HEK293 (cell line): ENCODE results near the gene ATF6.

Experiments
- BCL11A ChIP-seq: fragments of 450-650 bp; formaldehyde crosslinking; IDR thresholded peaks from 2 replicates; pipeline ENCODE4 v1.5.1; 2016; ENCODE audit warnings: low read depth, missing biosample characterization, missing genetic modification characterization
- CTCF ChIP-seq: fragments of 450-650 bp; formaldehyde crosslinking; IDR thresholded peaks from 2 replicates; pipeline ENCODE4 v1.5.1; 2016; ENCODE audit warnings: missing biosample characterization, missing genetic modification characterization
- OVOL3 ChIP-seq: fragments of 450-650 bp; formaldehyde crosslinking; IDR thresholded peaks from 2 replicates; pipeline ENCODE4 v1.5.1; 2016; ENCODE audit warnings: missing biosample characterization, missing genetic modification characterization
- RBAK ChIP-seq: fragments of 450-650 bp; formaldehyde crosslinking; IDR thresholded peaks from 2 replicates; pipeline ENCODE4 v1.5.1; 2016; ENCODE audit warnings: missing biosample characterization, missing genetic modification characterization
- SETDB1 ChIP-seq: IDR thresholded peaks from one replicate; pipeline ENCODE4 v1.6.1; 2017; ENCODE audit warnings: mild to moderate bottlenecking, low read length, moderate library complexity, mixed read lengths; ENCODE audit not compliant: insufficient read length
- TCF7L2 ChIP-seq: IDR thresholded peaks from 2 replicates; pipeline ENCODE4 v1.6.1; 2011; ENCODE audit warnings: low read depth, mild to moderate bottlenecking, inconsistent platforms, low read length, moderate library complexity, borderline replicate concordance
- ZFP3 ChIP-seq: fragments of 450-650 bp; formaldehyde crosslinking; IDR thresholded peaks from 2 replicates; pipeline ENCODE4 v1.5.1; 2016; ENCODE audit warnings: low read depth, missing biosample characterization, missing genetic modification characterization
- ZNF121 ChIP-seq: fragments of 450-650 bp; formaldehyde crosslinking; IDR thresholded peaks from 2 replicates; pipeline ENCODE4 v1.5.1; 2016; ENCODE audit warnings: missing biosample characterization, missing genetic modification characterization
- ZNF266 ChIP-seq: fragments of 450-650 bp; formaldehyde crosslinking; IDR thresholded peaks from 2 replicates; pipeline ENCODE4 v1.5.1; 2016; ENCODE audit warnings: missing biosample characterization, missing genetic modification characterization, low read depth
- ZNF501 ChIP-seq: fragments of 450-650 bp; formaldehyde crosslinking; IDR thresholded peaks from 2 replicates; pipeline ENCODE4 v1.5.1; 2016; ENCODE audit warnings: missing biosample characterization, missing genetic modification characterization
- ZNF76 ChIP-seq: fragments of 450-650 bp; formaldehyde crosslinking; IDR thresholded peaks from 2 replicates; pipeline ENCODE4; 2016; ENCODE audit warnings: low read depth, missing biosample characterization, missing genetic modification characterization, borderline replicate concordance
- ZNF768 ChIP-seq: fragments of 450-650 bp; formaldehyde crosslinking; IDR thresholded peaks from 2 replicates; pipeline ENCODE4 v1.5.1; 2018; ENCODE audit warnings: missing biosample characterization, mild to moderate bottlenecking, missing genetic modification characterization
- ZNF785 ChIP-seq: fragments of 450-650 bp; formaldehyde crosslinking; IDR thresholded peaks from 2 replicates; pipeline ENCODE4 v1.5.1; 2016; ENCODE audit warnings: missing biosample characterization, missing genetic modification characterization
- TF ChIP-seq, protein P1 (sequence below): fragments of 450-650 bp; formaldehyde crosslinking; IDR thresholded peaks from 2 replicates; pipeline ENCODE4 v1.5.1; 2017; ENCODE audit warnings: missing biosample characterization, missing genetic modification characterization

GRCh38 chr1:161782886-161783285 is 16.8 kb downstream of the ATF6 start:
- no peak for TF ChIP-seq CTCF
- TF ChIP-seq ZNF121 (tag by site-specific recombination) = no peak
- no peak for TF ChIP-seq ZFP3 (tag by site-specific recombination)
- no peak for TF ChIP-seq SETDB1
- TF ChIP-seq, protein P1, sequence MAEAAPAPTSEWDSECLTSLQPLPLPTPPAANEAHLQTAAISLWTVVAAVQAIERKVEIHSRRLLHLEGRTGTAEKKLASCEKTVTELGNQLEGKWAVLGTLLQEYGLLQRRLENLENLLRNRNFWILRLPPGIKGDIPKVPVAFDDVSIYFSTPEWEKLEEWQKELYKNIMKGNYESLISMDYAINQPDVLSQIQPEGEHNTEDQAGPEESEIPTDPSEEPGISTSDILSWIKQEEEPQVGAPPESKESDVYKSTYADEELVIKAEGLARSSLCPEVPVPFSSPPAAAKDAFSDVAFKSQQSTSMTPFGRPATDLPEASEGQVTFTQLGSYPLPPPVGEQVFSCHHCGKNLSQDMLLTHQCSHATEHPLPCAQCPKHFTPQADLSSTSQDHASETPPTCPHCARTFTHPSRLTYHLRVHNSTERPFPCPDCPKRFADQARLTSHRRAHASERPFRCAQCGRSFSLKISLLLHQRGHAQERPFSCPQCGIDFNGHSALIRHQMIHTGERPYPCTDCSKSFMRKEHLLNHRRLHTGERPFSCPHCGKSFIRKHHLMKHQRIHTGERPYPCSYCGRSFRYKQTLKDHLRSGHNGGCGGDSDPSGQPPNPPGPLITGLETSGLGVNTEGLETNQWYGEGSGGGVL = no peak
- no peak for TF ChIP-seq ZNF76
- TF ChIP-seq RBAK (tag by site-specific recombination) = no peak
- no peak for TF ChIP-seq ZNF785 (tag by site-specific recombination)
- TF ChIP-seq ZNF501 (tag by site-specific recombination) = no peak
- TF ChIP-seq ZNF768 = no peak
- TF ChIP-seq TCF7L2 = no peak
- no peak for TF ChIP-seq ZNF266 (tag by site-specific recombination)
- no peak for TF ChIP-seq BCL11A
- TF ChIP-seq OVOL3 (tag by site-specific recombination) = no peak
